Gastrocnemius medialis (tissue), 4 donors: ENCODE results near the gene PACSIN1.

Source experiments
- POLR2A ChIP-seq, 2 donors: fragments of 450-650 bp; IDR thresholded peaks; one replicate each; pipeline ENCODE4 v1.6.1; 2017; ENCODE audit warnings: antibody characterized with exemption in 2 of 2, mild to moderate bottlenecking in 2 of 2, moderate library complexity in 2 of 2
- TF ChIP-seq, protein P1 (sequence below), 5 experiments: fragments of 450-650 bp in 3 of 5; fragments of 200-600 bp in 2 of 5; sonication (generic) in 2 of 5; IDR thresholded peaks in 4 of 5; conservative IDR thresholded peaks in 1 of 5; 1 replicate in 4 of 5; 2 replicates in 1 of 5; pipeline ENCODE4 v1.5.1; 2016 to 2019; ENCODE audit warnings: antibody characterized with exemption in 5 of 5, mild to moderate bottlenecking in 3 of 5, moderate library complexity in 3 of 5

DNA sequence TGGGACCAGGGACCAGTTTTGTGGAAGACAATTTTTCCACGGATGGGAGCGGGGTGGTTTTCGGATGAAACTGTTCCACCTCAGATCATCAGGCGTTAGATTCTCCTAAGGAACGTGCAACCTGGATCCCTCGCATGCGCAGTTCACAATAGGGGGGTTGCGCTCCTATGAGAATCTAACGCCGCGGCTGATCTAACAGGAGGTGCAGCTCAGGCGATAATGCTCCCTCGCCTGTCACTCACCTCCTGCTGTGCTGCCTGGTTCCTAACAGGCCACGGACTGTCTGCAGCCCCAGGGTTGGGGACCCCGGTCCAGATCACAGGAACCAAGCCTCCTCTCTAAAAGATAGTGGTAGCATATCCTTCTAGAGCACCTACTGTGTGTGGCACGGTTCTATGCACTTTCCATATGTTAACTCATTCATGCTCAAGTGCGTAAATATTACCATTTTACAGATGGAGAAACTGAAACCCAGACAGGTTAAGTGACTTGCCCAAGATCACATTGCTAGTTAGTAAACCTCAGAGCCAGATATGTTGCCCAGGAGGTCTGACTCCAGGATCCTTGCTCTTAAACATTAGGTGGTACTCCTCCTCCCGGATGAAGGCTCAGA, 65.0 kb downstream of the PACSIN1 start:
- TF ChIP-seq, protein P1, sequence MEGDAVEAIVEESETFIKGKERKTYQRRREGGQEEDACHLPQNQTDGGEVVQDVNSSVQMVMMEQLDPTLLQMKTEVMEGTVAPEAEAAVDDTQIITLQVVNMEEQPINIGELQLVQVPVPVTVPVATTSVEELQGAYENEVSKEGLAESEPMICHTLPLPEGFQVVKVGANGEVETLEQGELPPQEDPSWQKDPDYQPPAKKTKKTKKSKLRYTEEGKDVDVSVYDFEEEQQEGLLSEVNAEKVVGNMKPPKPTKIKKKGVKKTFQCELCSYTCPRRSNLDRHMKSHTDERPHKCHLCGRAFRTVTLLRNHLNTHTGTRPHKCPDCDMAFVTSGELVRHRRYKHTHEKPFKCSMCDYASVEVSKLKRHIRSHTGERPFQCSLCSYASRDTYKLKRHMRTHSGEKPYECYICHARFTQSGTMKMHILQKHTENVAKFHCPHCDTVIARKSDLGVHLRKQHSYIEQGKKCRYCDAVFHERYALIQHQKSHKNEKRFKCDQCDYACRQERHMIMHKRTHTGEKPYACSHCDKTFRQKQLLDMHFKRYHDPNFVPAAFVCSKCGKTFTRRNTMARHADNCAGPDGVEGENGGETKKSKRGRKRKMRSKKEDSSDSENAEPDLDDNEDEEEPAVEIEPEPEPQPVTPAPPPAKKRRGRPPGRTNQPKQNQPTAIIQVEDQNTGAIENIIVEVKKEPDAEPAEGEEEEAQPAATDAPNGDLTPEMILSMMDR (IDR thresholded peaks at IDR 0.05 in 4 of 5, conservative IDR thresholded peaks at IDR 0.05 in 1 of 5): no peak
- TF ChIP-seq POLR2A (IDR thresholded peaks at IDR 0.05): no peak
